ENCODE results near the gene RARRES2. TPM values are rescaled to one million over a fixed set of nuclear protein-coding genes. Genes with fewer than 3 reads are reported as not detected.
A peak's percentile ranks its signal among the peaks of the same experiment; 100 is the strongest.

RARRES2 gene
- total RNA-seq, 2 experiments from 2014 or later = not detected

- ATAC-seq (ENCODE audit: low read depth) = no peak
Measured at GRCh38 chr7:150365194-150365593, 23.8 kb upstream of the RARRES2 start.

GRCh38 chr7:150363872-150364271 is 22.4 kb upstream of the RARRES2 start:
- H3K36me3 Mint-ChIP-seq = peaks cover 7% of the 10 kb centered on the region
- H3K27me3 Mint-ChIP-seq = peaks cover 6% of the 10 kb centered on the region
- no peak for DNase-seq
- POLR2A ChIA-PET = interaction anchor here (1.4 kb wide), 1 partner anchor 41 kb away, joined by 4 read pairs; no protein-coding TSS in a partner anchor
- H3K4me1 Mint-ChIP-seq = peaks cover 33% of the 10 kb centered on the region
- ATAC-seq (ENCODE audit: low read depth) = no peak
- H3K9me3 Mint-ChIP-seq = peaks cover 3% of the 10 kb centered on the region
- H3K4me3 Mint-ChIP-seq = peak overlapping the region; percentile 19
- H3K27ac Mint-ChIP-seq = no peak overlapping the region

More at GRCh38 chr7:150365194-150365593, 23.8 kb upstream of the RARRES2 start:
- Mint-ChIP-seq H3K27ac (no peak overlapping the region), H3K4me1 (peaks cover 32% of the 10 kb centered on the region), H3K9me3 (peaks cover under 1% of the 10 kb centered on the region), H3K27me3 (peaks cover 4% of the 10 kb centered on the region), H3K4me3 (no peak overlapping the region), H3K36me3 (peaks cover under 1% of the 10 kb centered on the region)
- DNase-seq = no peak
- POLR2A ChIA-PET = interaction anchor here (1.2 kb wide), 1 partner anchor 41 kb away, joined by 7 read pairs; no protein-coding TSS in a partner anchor

GRCh38 chr7:150363370-150363769 is 21.9 kb upstream of the RARRES2 start:
- POLR2A ChIA-PET = interaction anchor here (1.4 kb wide), 1 partner anchor 41 kb away, joined by 4 read pairs; no protein-coding TSS in a partner anchor
- DNase-seq (no peak), ATAC-seq (ENCODE audit: low read depth) (no peak)
- Mint-ChIP-seq H3K4me1 (peaks cover 38% of the 10 kb centered on the region), H3K36me3 (peaks cover 7% of the 10 kb centered on the region), H3K27ac (no peak overlapping the region), H3K27me3 (peaks cover 6% of the 10 kb centered on the region), H3K9me3 (peaks cover 3% of the 10 kb centered on the region), H3K4me3 (no peak overlapping the region)

- peaks cover 3% of the 10 kb centered on the region for H3K9me3 Mint-ChIP-seq
- no peak for DNase-seq
- POLR2A ChIA-PET = interaction anchor here (0.6 kb wide), 1 partner anchor 9 kb away, joined by 3 read pairs; no protein-coding TSS in a partner anchor
- no peak overlapping the region for H3K27ac Mint-ChIP-seq
- H3K4me1 Mint-ChIP-seq = peaks cover 46% of the 10 kb centered on the region
- H3K36me3 Mint-ChIP-seq = peaks cover 7% of the 10 kb centered on the region
- peaks cover 6% of the 10 kb centered on the region for H3K27me3 Mint-ChIP-seq
- no peak overlapping the region for H3K4me3 Mint-ChIP-seq
- no peak for ATAC-seq (ENCODE audit: low read depth)
Measured at GRCh38 chr7:150361807-150362621, 20.6 kb upstream of the RARRES2 start.

GRCh38 chr7:150361402-150361801 is 20.0 kb upstream of the RARRES2 start:
- DNase-seq = no peak
- ATAC-seq (ENCODE audit: low read depth) = no peak
- peaks cover 46% of the 10 kb centered on the region for H3K4me1 Mint-ChIP-seq
- peaks cover 6% of the 10 kb centered on the region for H3K27me3 Mint-ChIP-seq
- no peak overlapping the region for H3K4me3 Mint-ChIP-seq
- peaks cover 3% of the 10 kb centered on the region for H3K9me3 Mint-ChIP-seq
- POLR2A ChIA-PET = interaction anchor here (0.5 to 0.6 kb wide), 2 partner anchors 10 to 11 kb away, joined by 3 to 4 read pairs; no protein-coding TSS in a partner anchor
- peaks cover 7% of the 10 kb centered on the region for H3K36me3 Mint-ChIP-seq
- no peak overlapping the region for H3K27ac Mint-ChIP-seq

- Mint-ChIP-seq H3K4me3 (peak overlapping the region; percentile 47), H3K9me3 (peaks cover 3% of the 10 kb centered on the region), H3K36me3 (peaks cover 7% of the 10 kb centered on the region), H3K27me3 (peaks cover 6% of the 10 kb centered on the region), H3K4me1 (peaks cover 46% of the 10 kb centered on the region), H3K27ac (peak overlapping the region; percentile 83)
- peak; percentile 3 for DNase-seq
- POLR2A ChIA-PET = no interaction called here
- ATAC-seq (ENCODE audit: low read depth) = no peak
Measured at GRCh38 chr7:150360363-150361058, 19.1 kb upstream of the RARRES2 start.

- peaks cover 7% of the 10 kb centered on the region for H3K36me3 Mint-ChIP-seq
- H3K4me1 Mint-ChIP-seq = peaks cover 44% of the 10 kb centered on the region
Measured at GRCh38 chr7:150359622-150360362, 18.4 kb upstream of the RARRES2 start.

GRCh38 chr7:150358988-150359621 is 17.7 kb upstream of the RARRES2 start:
- Mint-ChIP-seq H3K36me3 (peaks cover 7% of the 10 kb centered on the region), H3K4me1 (peaks cover 41% of the 10 kb centered on the region), H3K27ac (peak overlapping the region; percentile 71), H3K4me3 (peak overlapping the region; percentile 12), H3K27me3 (peaks cover 6% of the 10 kb centered on the region), H3K9me3 (peaks cover 3% of the 10 kb centered on the region)
- DNase-seq (peak; percentile 41), ATAC-seq (ENCODE audit: low read depth) (no peak)
- POLR2A ChIA-PET = no interaction called here

More at GRCh38 chr7:150359622-150360362, 18.4 kb upstream of the RARRES2 start:
- ATAC-seq (ENCODE audit: low read depth) (no peak), DNase-seq (no peak)
- Mint-ChIP-seq H3K27me3 (peaks cover 6% of the 10 kb centered on the region), H3K4me3 (peak overlapping the region; percentile 47), H3K27ac (peak overlapping the region; percentile 83), H3K9me3 (peaks cover 3% of the 10 kb centered on the region)
- POLR2A ChIA-PET = no interaction called here

GRCh38 chr7:150358433-150358832 is 17.0 kb upstream of the RARRES2 start:
- no peak overlapping the region for H3K4me3 Mint-ChIP-seq

GRCh38 chr7:150357771-150358427 is 16.5 kb upstream of the RARRES2 start:
- Mint-ChIP-seq H3K4me1 (peaks cover 37% of the 10 kb centered on the region), H3K27me3 (peaks cover 6% of the 10 kb centered on the region)
- POLR2A ChIA-PET = interaction anchor here (1.0 kb wide), 1 partner anchor 11 kb away, joined by 5 read pairs; the partner anchor contains the start of gene REPIN1

More at GRCh38 chr7:150358433-150358832, 17.0 kb upstream of the RARRES2 start:
- POLR2A ChIA-PET = no interaction called here
- Mint-ChIP-seq H3K36me3 (peaks cover 7% of the 10 kb centered on the region), H3K27me3 (peaks cover 6% of the 10 kb centered on the region), H3K27ac (peak overlapping the region; percentile 71), H3K9me3 (peaks cover 3% of the 10 kb centered on the region), H3K4me1 (peaks cover 37% of the 10 kb centered on the region)
- DNase-seq (no peak), ATAC-seq (ENCODE audit: low read depth) (no peak)

GRCh38 chr7:150357270-150357669 is 15.8 kb upstream of the RARRES2 start:
- Mint-ChIP-seq H3K4me3 (peak overlapping the region; percentile 73), H3K9me3 (peaks cover 3% of the 10 kb centered on the region), H3K27ac (peak overlapping the region; percentile 80), H3K27me3 (peaks cover 6% of the 10 kb centered on the region), H3K36me3 (peaks cover 7% of the 10 kb centered on the region), H3K4me1 (peaks cover 37% of the 10 kb centered on the region)
- peak; percentile 80 for ATAC-seq (ENCODE audit: low read depth)
- peak; percentile 67 for DNase-seq
- POLR2A ChIA-PET = interaction anchor here (1.0 kb wide), 1 partner anchor 12 kb away, joined by 5 read pairs; the partner anchor contains the start of gene REPIN1

More at GRCh38 chr7:150357771-150358427, 16.5 kb upstream of the RARRES2 start:
- Mint-ChIP-seq H3K27ac (peak overlapping the region; percentile 80), H3K36me3 (peaks cover 7% of the 10 kb centered on the region), H3K4me3 (peak overlapping the region; percentile 73), H3K9me3 (peaks cover 3% of the 10 kb centered on the region)
- DNase-seq = no peak
- peak; percentile 43 for ATAC-seq (ENCODE audit: low read depth)
